ENCODE data around the gene SPECC1L.

GRCh38 chr22:24435861-24436371 is 165.3 kb downstream of the SPECC1L start:
- TF ChIP-seq CTCF (IDR thresholded peaks at IDR 0.05) = no peak
- no peak for TF ChIP-seq POLR2A (IDR thresholded peaks at IDR 0.05)

Measured in body of pancreas (tissue), 4 donors.